ENCODE data around the gene TNS3. TPM values are rescaled to one million over a fixed set of nuclear protein-coding genes. Genes with fewer than 3 reads are reported as not detected.

The TNS3 gene
- total RNA-seq, 1 experiment from 2014 or later: 37.3 TPM

- in situ Hi-C loops (cut with HindIII; ENCODE audit: low sequenced_read_pairs): no loop called here
- DNase-seq (ENCODE audit: low spot score): peak; percentile 48
Observed at GRCh38 chr7:47534322-47535034, 47.4 kb downstream of the TNS3 start.

- DNase-seq (ENCODE audit: low spot score): no peak
- in situ Hi-C loops (cut with HindIII; ENCODE audit: low sequenced_read_pairs): no loop called here
Observed at GRCh38 chr7:47531584-47532492, 50.1 kb downstream of the TNS3 start.

- DNase-seq (ENCODE audit: low spot score): no peak
- in situ Hi-C loops (cut with HindIII; ENCODE audit: low sequenced_read_pairs): no loop called here
Observed at GRCh38 chr7:47529826-47530555, 51.9 kb downstream of the TNS3 start.

- in situ Hi-C loops (cut with HindIII; ENCODE audit: low sequenced_read_pairs): no loop called here
- DNase-seq (ENCODE audit: low spot score): no peak
Observed at GRCh38 chr7:47529405-47529804, 52.5 kb downstream of the TNS3 start.

GRCh38 chr7:47528471-47528870 is 53.4 kb downstream of the TNS3 start:
- in situ Hi-C loops (cut with HindIII; ENCODE audit: low sequenced_read_pairs): no loop called here
- no peak for DNase-seq (ENCODE audit: low spot score)

GRCh38 chr7:47526466-47526865 is 55.4 kb downstream of the TNS3 start:
- DNase-seq (ENCODE audit: low spot score): no peak
- in situ Hi-C loops (cut with HindIII; ENCODE audit: low sequenced_read_pairs): no loop called here

- in situ Hi-C loops (cut with HindIII; ENCODE audit: low sequenced_read_pairs): no loop called here
- DNase-seq (ENCODE audit: low spot score): no peak
Observed at GRCh38 chr7:47525066-47525623, 56.8 kb downstream of the TNS3 start.

- DNase-seq (ENCODE audit: low spot score): no peak
- in situ Hi-C loops (cut with HindIII; ENCODE audit: low sequenced_read_pairs): no loop called here
Observed at GRCh38 chr7:47523401-47523800, 58.5 kb downstream of the TNS3 start.

GRCh38 chr7:47521816-47522561 is 59.9 kb downstream of the TNS3 start:
- in situ Hi-C loops (cut with HindIII; ENCODE audit: low sequenced_read_pairs): no loop called here
- DNase-seq (ENCODE audit: low spot score): no peak

GRCh38 chr7:47521011-47521795 is 60.7 kb downstream of the TNS3 start:
- in situ Hi-C loops (cut with HindIII; ENCODE audit: low sequenced_read_pairs): no loop called here
- DNase-seq (ENCODE audit: low spot score): no peak

- DNase-seq (ENCODE audit: low spot score): no peak
- in situ Hi-C loops (cut with HindIII; ENCODE audit: low sequenced_read_pairs): no loop called here
Observed at GRCh38 chr7:47520406-47520805, 61.5 kb downstream of the TNS3 start.

- in situ Hi-C loops (cut with HindIII; ENCODE audit: low sequenced_read_pairs): no loop called here
- DNase-seq (ENCODE audit: low spot score): no peak
Observed at GRCh38 chr7:47518827-47519226, 63.1 kb downstream of the TNS3 start.

- no peak for DNase-seq (ENCODE audit: low spot score)
- in situ Hi-C loops (cut with HindIII; ENCODE audit: low sequenced_read_pairs): no loop called here
Observed at GRCh38 chr7:47517821-47518480, 64.0 kb downstream of the TNS3 start.

GRCh38 chr7:47516985-47517600 is 64.8 kb downstream of the TNS3 start:
- in situ Hi-C loops (cut with HindIII; ENCODE audit: low sequenced_read_pairs): no loop called here

GRCh38 chr7:47516386-47516785 is 65.5 kb downstream of the TNS3 start:
- no peak for DNase-seq (ENCODE audit: low spot score)

More at GRCh38 chr7:47516985-47517600, 64.8 kb downstream of the TNS3 start:
- DNase-seq (ENCODE audit: low spot score): no peak

GRCh38 chr7:47515305-47515834 is 66.5 kb downstream of the TNS3 start:
- in situ Hi-C loops (cut with HindIII; ENCODE audit: low sequenced_read_pairs): no loop called here
- DNase-seq (ENCODE audit: low spot score): no peak

More at GRCh38 chr7:47516386-47516785, 65.5 kb downstream of the TNS3 start:
- in situ Hi-C loops (cut with HindIII; ENCODE audit: low sequenced_read_pairs): no loop called here

- in situ Hi-C loops (cut with HindIII; ENCODE audit: low sequenced_read_pairs): no loop called here
- DNase-seq (ENCODE audit: low spot score): no peak
Observed at GRCh38 chr7:47514818-47515217, 67.1 kb downstream of the TNS3 start.
